GM12872 (cell line): ENCODE results near the gene UNC5B.

Experiments used
- TF ChIP-seq, protein P1 (sequence below): IDR thresholded peaks from 3 replicates; pipeline ENCODE4 v1.5.1; 2011; ENCODE audit warnings: low read depth, mild to moderate bottlenecking, low read length, moderate library complexity; ENCODE audit not compliant: insufficient read depth

Gene UNC5B

DNA sequence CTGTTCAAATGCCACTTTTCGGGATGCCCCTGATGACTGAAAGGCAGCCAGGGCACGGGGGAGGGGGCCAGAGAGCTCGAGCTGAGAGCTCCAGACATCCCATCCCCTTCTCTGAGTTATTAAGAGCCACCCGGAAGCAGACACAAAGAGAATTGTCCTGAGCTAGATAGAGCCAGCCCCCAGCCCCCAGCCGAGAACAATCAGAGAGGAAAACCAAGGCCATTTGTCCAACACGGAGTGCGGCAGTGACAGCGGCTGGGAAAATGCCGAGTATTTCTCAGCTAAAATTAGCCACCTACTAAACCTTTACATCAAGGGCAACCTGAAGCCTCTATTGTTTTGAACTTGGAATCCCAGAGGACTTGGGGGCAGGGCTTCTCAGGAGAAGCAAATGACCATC is 51.0 kb downstream of the UNC5B start:
- TF ChIP-seq, protein P1, sequence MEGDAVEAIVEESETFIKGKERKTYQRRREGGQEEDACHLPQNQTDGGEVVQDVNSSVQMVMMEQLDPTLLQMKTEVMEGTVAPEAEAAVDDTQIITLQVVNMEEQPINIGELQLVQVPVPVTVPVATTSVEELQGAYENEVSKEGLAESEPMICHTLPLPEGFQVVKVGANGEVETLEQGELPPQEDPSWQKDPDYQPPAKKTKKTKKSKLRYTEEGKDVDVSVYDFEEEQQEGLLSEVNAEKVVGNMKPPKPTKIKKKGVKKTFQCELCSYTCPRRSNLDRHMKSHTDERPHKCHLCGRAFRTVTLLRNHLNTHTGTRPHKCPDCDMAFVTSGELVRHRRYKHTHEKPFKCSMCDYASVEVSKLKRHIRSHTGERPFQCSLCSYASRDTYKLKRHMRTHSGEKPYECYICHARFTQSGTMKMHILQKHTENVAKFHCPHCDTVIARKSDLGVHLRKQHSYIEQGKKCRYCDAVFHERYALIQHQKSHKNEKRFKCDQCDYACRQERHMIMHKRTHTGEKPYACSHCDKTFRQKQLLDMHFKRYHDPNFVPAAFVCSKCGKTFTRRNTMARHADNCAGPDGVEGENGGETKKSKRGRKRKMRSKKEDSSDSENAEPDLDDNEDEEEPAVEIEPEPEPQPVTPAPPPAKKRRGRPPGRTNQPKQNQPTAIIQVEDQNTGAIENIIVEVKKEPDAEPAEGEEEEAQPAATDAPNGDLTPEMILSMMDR, result no peak

- TF ChIP-seq, protein P1, result no peak
Observed at GRCh38 chr10:71264345-71265200, 52.2 kb downstream of the UNC5B start.

- TF ChIP-seq, protein P1, result no peak
Observed at GRCh38 chr10:71265201-71265575, 52.8 kb downstream of the UNC5B start.

DNA sequence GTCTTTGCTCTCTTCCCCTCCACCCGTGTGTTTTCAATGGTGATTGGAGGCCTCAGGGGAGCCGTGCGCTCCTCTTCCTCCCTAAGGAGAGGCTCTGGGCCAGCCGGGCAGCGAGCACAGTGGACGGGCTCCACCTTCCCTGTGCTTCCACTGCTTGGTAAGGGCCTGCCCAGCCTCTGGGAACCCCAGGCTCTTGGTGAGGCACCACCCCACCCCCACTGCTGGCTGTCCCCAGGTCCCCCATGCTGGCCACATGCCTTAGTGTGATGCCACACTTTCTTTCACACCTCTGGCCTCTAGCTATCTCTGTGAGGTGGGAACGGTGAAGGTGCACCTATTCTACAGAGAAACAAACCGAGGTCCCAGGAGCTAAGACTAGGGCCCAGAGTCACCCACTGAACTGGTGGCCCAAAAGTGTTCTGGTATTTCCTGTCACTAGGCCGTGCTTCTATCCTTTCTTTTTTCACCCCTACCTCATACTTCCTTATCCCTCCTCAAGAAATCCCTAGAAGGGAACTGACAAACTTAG is 53.3 kb downstream of the UNC5B start:
- TF ChIP-seq, protein P1, result no peak

DNA sequence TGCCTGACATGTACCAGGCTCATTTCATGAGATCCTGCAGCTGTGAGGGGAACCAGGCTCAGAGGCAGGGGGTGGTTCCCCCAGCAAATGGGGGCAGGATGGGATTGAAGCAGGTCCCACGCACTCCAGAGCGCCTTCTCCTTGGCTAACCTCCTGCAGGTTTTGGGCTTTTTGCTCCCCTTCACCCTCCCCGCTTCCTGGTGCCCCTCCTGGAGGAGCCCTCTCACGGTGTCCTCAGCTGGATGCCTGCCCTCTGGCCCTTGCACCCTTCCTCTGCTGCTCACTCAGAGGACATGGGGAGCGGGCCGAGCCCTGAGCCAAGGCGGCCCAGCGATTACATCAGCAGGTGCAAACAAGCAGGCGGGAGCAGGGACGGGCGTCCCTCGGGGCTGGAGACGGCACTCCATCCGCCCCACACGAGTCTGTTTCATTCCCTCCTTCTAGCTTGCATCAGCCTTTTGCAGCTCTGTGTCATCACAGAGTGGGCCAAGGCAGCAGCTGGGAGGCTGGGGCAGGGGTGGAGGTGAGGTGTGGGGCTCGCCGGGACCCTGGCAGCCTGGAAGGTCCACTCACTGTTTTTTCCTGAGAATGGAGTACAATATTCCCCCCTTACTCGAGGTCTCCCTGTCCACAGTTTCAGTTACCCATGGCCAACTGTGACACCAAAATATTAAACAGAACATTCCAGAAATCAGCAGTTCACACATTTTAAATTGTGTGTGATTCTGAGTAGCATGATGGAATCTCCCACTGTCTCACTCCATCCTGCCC is 54.0 kb downstream of the UNC5B start:
- TF ChIP-seq, protein P1, result no peak

- TF ChIP-seq, protein P1, result no peak
Observed at GRCh38 chr10:71266918-71267442, 54.6 kb downstream of the UNC5B start.

- TF ChIP-seq, protein P1, result no peak
Observed at GRCh38 chr10:71267508-71268240, 55.3 kb downstream of the UNC5B start.
